DOHH2 (cell line): ENCODE data around the gene PPFIA2.

Source experiments
- H3F3A ChIP-seq: fragments of 200-600 bp; sonication (generic), shearing (Covaris generic); 2 replicates; pipeline ENCODE4 v1.6.0; 2016; ENCODE audit warnings: antibody characterized with exemption, mild to moderate bottlenecking; ENCODE audit not compliant: control insufficient read depth, insufficient read depth
- H3K27ac ChIP-seq: fragments of 200-600 bp; sonication (generic); 2 replicates; pipeline ENCODE4 v1.5.1; 2014; ENCODE audit warnings: low read depth, mild to moderate bottlenecking, low read length, moderate library complexity
- H3K27me3 ChIP-seq: fragments of 200-600 bp; sonication (generic); 2 replicates; pipeline ENCODE4 v1.6.1; 2014; ENCODE audit warnings: mild to moderate bottlenecking, low read length, mixed read lengths; ENCODE audit not compliant: control insufficient read depth
- H3K36me3 ChIP-seq: fragments of 200-600 bp; sonication (generic); 2 replicates; pipeline ENCODE4 v1.6.1; 2014; ENCODE audit warnings: mild to moderate bottlenecking, low read length, moderate library complexity, mixed read lengths; ENCODE audit not compliant: control insufficient read depth
- H3K4me1 ChIP-seq: fragments of 200-600 bp; sonication (generic); 2 replicates; pipeline ENCODE4 v1.6.1; 2014; ENCODE audit warnings: mild to moderate bottlenecking, low read length, mixed read lengths; ENCODE audit not compliant: control insufficient read depth
- H3K4me2 ChIP-seq: fragments of 200-600 bp; sonication (generic); 2 replicates; pipeline ENCODE4 v1.6.0; 2014; ENCODE audit warnings: mild to moderate bottlenecking, low read length, moderate library complexity
- H3K4me3 ChIP-seq: fragments of 200-600 bp; sonication (generic); 2 replicates; pipeline ENCODE4 v1.5.1; 2014; ENCODE audit warnings: mild to moderate bottlenecking, low read length, mixed read lengths
- H3K79me2 ChIP-seq: fragments of 200-600 bp; sonication (generic); 2 replicates; pipeline ENCODE4 v1.6.1; 2014; ENCODE audit warnings: mild to moderate bottlenecking, low read length, mixed read lengths; ENCODE audit not compliant: control insufficient read depth
- H3K9me2 ChIP-seq: fragments of 200-600 bp; sonication (generic); replicated peaks from 2 replicates; pipeline ENCODE4 v1.6.1; 2014; ENCODE audit warnings: mild to moderate bottlenecking, low read length, mixed read lengths; ENCODE audit not compliant: control insufficient read depth
- H3K9me3 ChIP-seq: fragments of 200-600 bp; sonication (generic); 2 replicates; pipeline ENCODE4 v1.6.1; 2014; ENCODE audit warnings: antibody characterized with exemption, low read length, mixed read lengths; ENCODE audit not compliant: control insufficient read depth, insufficient read depth
- H4K20me1 ChIP-seq: fragments of 200-600 bp; sonication (generic); 2 replicates; pipeline ENCODE4 v1.6.0; 2014; ENCODE audit warnings: low read depth, mild to moderate bottlenecking, antibody characterized with exemption, low read length, moderate library complexity; ENCODE audit not compliant: control insufficient read depth, insufficient read depth
- EZH2phosphoT487 ChIP-seq: fragments of 200-600 bp; sonication (generic); IDR thresholded peaks from 2 replicates; pipeline ENCODE4 v1.6.1; 2017; ENCODE audit warnings: borderline replicate concordance, mild to moderate bottlenecking, antibody characterized with exemption, low read length, moderate library complexity, mixed read lengths
- TF ChIP-seq, protein P1 (sequence below): fragments of 200-600 bp; sonication (generic); IDR thresholded peaks from one replicate; pipeline ENCODE4 v1.5.1; 2014; ENCODE audit warnings: antibody characterized with exemption, mild to moderate bottlenecking, low read depth, low read length; ENCODE audit not compliant: poor library complexity, severe bottlenecking

The PPFIA2 gene

GRCh38 chr12:81294325-81295190, 464.6 kb downstream of the PPFIA2 start:
- no peak overlapping the region for H3K4me2 ChIP-seq
- no peaks in the 10 kb centered on the region for H3F3A ChIP-seq
- H3K4me3 ChIP-seq = no peak overlapping the region
- TF ChIP-seq EZH2phosphoT487 = no peak
- TF ChIP-seq, protein P1, sequence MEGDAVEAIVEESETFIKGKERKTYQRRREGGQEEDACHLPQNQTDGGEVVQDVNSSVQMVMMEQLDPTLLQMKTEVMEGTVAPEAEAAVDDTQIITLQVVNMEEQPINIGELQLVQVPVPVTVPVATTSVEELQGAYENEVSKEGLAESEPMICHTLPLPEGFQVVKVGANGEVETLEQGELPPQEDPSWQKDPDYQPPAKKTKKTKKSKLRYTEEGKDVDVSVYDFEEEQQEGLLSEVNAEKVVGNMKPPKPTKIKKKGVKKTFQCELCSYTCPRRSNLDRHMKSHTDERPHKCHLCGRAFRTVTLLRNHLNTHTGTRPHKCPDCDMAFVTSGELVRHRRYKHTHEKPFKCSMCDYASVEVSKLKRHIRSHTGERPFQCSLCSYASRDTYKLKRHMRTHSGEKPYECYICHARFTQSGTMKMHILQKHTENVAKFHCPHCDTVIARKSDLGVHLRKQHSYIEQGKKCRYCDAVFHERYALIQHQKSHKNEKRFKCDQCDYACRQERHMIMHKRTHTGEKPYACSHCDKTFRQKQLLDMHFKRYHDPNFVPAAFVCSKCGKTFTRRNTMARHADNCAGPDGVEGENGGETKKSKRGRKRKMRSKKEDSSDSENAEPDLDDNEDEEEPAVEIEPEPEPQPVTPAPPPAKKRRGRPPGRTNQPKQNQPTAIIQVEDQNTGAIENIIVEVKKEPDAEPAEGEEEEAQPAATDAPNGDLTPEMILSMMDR = no peak
- no peaks in the 10 kb centered on the region for H3K4me1 ChIP-seq
- H3K27ac ChIP-seq = no peak overlapping the region
- no peaks in the 10 kb centered on the region for H3K36me3 ChIP-seq
- no peaks in the 10 kb centered on the region for H4K20me1 ChIP-seq
- H3K27me3 ChIP-seq = no peaks in the 10 kb centered on the region
- no peaks in the 10 kb centered on the region for H3K9me2 ChIP-seq
- H3K9me3 ChIP-seq = no peaks in the 10 kb centered on the region
- H3K79me2 ChIP-seq = no peaks in the 10 kb centered on the region

- H3K4me2 ChIP-seq = no peak overlapping the region
- H3K27ac ChIP-seq = no peak overlapping the region
- no peaks in the 10 kb centered on the region for H3K79me2 ChIP-seq
- TF ChIP-seq, protein P1 = no peak
- TF ChIP-seq EZH2phosphoT487 = no peak
- H3K9me3 ChIP-seq = no peaks in the 10 kb centered on the region
- H3K4me3 ChIP-seq = no peak overlapping the region
- H3K9me2 ChIP-seq = no peaks in the 10 kb centered on the region
- H3K36me3 ChIP-seq = no peaks in the 10 kb centered on the region
- no peaks in the 10 kb centered on the region for H3F3A ChIP-seq
- no peaks in the 10 kb centered on the region for H4K20me1 ChIP-seq
- H3K4me1 ChIP-seq = no peaks in the 10 kb centered on the region
- no peaks in the 10 kb centered on the region for H3K27me3 ChIP-seq
Observed at GRCh38 chr12:81288651-81289050, 470.5 kb downstream of the PPFIA2 start.

DNA sequence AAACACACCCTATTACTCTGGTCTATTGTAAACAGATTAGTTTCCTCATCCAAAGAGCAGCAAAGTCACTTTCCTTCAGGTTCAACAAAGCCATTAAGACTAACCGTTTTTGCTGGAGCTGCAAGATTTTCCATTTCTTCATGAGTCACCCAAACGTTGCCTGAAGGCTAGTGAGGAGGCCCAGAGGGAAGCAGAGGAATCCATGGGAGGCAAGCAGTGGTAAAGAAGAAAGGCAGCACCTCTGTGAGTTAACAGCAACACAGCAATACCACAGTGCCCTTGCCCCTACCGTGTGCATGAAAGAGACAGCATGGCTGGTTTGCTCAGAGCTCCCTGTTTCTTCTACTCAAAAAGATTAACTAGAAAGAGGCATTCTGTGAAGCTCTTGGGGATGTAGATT, 475.0 kb downstream of the PPFIA2 start:
- Histone ChIP-seq H3K4me3 (no peak overlapping the region), H3K4me1 (no peaks in the 10 kb centered on the region), H3K36me3 (no peaks in the 10 kb centered on the region), H3K27ac (no peak overlapping the region), H3K27me3 (no peaks in the 10 kb centered on the region), H4K20me1 (no peaks in the 10 kb centered on the region), H3F3A (no peaks in the 10 kb centered on the region), H3K9me2 (no peaks in the 10 kb centered on the region), H3K79me2 (no peaks in the 10 kb centered on the region), H3K9me3 (no peaks in the 10 kb centered on the region), H3K4me2 (no peak overlapping the region)
- no peak for TF ChIP-seq EZH2phosphoT487
